Measurements from ENCODE around the gene TEAD2.

The TEAD2 gene

GRCh38 chr19:49357186-49357585, 5.0 kb downstream of the TEAD2 start:
- no peaks in the 10 kb centered on the region for H3K9me2 ChIP-seq (replicated peaks; ENCODE audit: control insufficient read depth, low read length)
- peak; percentile 9 for TF ChIP-seq CTCF (IDR thresholded peaks at IDR 0.05; ENCODE audit: low read depth, low read length, poor library complexity, severe bottlenecking)
- TF ChIP-seq EZH2phosphoT487 (IDR thresholded peaks at IDR 0.05; ENCODE audit: borderline replicate concordance, low read length) = no peak
- H3K4me2 ChIP-seq (ENCODE audit: low read length) = peak overlapping the region; percentile 21
- H3F3A ChIP-seq (ENCODE audit: control insufficient read depth, insufficient read depth) = no peaks in the 10 kb centered on the region
- no peaks in the 10 kb centered on the region for H3K9me3 ChIP-seq (ENCODE audit: control insufficient read depth, insufficient read depth, low read length)
- H3K27me3 ChIP-seq (ENCODE audit: control insufficient read depth, low read length) = peaks cover 29% of the 10 kb centered on the region
- H3K36me3 ChIP-seq (ENCODE audit: control insufficient read depth, low read length) = no peaks in the 10 kb centered on the region
- H3K4me3 ChIP-seq (ENCODE audit: low read length) = no peak overlapping the region
- no peak overlapping the region for H3K27ac ChIP-seq (ENCODE audit: low read depth, low read length)
- no peaks in the 10 kb centered on the region for H3K79me2 ChIP-seq (ENCODE audit: control insufficient read depth, low read length)
- peaks cover 63% of the 10 kb centered on the region for H3K4me1 ChIP-seq (ENCODE audit: control insufficient read depth, low read length)
- no peaks in the 10 kb centered on the region for H4K20me1 ChIP-seq (ENCODE audit: control insufficient read depth, insufficient read depth, low read depth, low read length)

- no peak overlapping the region for H3K4me3 ChIP-seq (ENCODE audit: low read length)
- H3K27ac ChIP-seq (ENCODE audit: low read depth, low read length) = no peak overlapping the region
- H3K79me2 ChIP-seq (ENCODE audit: control insufficient read depth, low read length) = no peaks in the 10 kb centered on the region
- no peaks in the 10 kb centered on the region for H3K36me3 ChIP-seq (ENCODE audit: control insufficient read depth, low read length)
- H4K20me1 ChIP-seq (ENCODE audit: control insufficient read depth, insufficient read depth, low read depth, low read length) = no peaks in the 10 kb centered on the region
- peaks cover 21% of the 10 kb centered on the region for H3K27me3 ChIP-seq (ENCODE audit: control insufficient read depth, low read length)
- no peaks in the 10 kb centered on the region for H3F3A ChIP-seq (ENCODE audit: control insufficient read depth, insufficient read depth)
- H3K4me2 ChIP-seq (ENCODE audit: low read length) = peak overlapping the region; percentile 21; the same call in 1 of the 2 replicates
- peaks cover 55% of the 10 kb centered on the region for H3K4me1 ChIP-seq (ENCODE audit: control insufficient read depth, low read length)
- no peaks in the 10 kb centered on the region for H3K9me3 ChIP-seq (ENCODE audit: control insufficient read depth, insufficient read depth, low read length)
- H3K9me2 ChIP-seq (replicated peaks; ENCODE audit: control insufficient read depth, low read length) = no peaks in the 10 kb centered on the region
- TF ChIP-seq EZH2phosphoT487 (IDR thresholded peaks at IDR 0.05; ENCODE audit: borderline replicate concordance, low read length) = no peak
- no peak for TF ChIP-seq CTCF (IDR thresholded peaks at IDR 0.05; ENCODE audit: low read depth, low read length, poor library complexity, severe bottlenecking)
Observed at GRCh38 chr19:49356382-49356781, 5.8 kb downstream of the TEAD2 start.

GRCh38 chr19:49355909-49356353, 6.3 kb downstream of the TEAD2 start:
- peak overlapping the region; percentile 13 for H3K4me2 ChIP-seq (ENCODE audit: low read length)

More at GRCh38 chr19:49355909-49356353, 6.3 kb downstream of the TEAD2 start:
- Histone ChIP-seq H3F3A (ENCODE audit: control insufficient read depth, insufficient read depth) (no peaks in the 10 kb centered on the region), H3K4me1 (ENCODE audit: control insufficient read depth, low read length) (peaks cover 53% of the 10 kb centered on the region), H3K27ac (ENCODE audit: low read depth, low read length) (no peak overlapping the region), H3K4me3 (ENCODE audit: low read length) (no peak overlapping the region), H3K27me3 (ENCODE audit: control insufficient read depth, low read length) (peaks cover 17% of the 10 kb centered on the region), H4K20me1 (ENCODE audit: control insufficient read depth, insufficient read depth, low read depth, low read length) (no peaks in the 10 kb centered on the region), H3K9me3 (ENCODE audit: control insufficient read depth, insufficient read depth, low read length) (no peaks in the 10 kb centered on the region), H3K36me3 (ENCODE audit: control insufficient read depth, low read length) (no peaks in the 10 kb centered on the region), H3K79me2 (ENCODE audit: control insufficient read depth, low read length) (no peaks in the 10 kb centered on the region), H3K9me2 (replicated peaks; ENCODE audit: control insufficient read depth, low read length) (no peaks in the 10 kb centered on the region)
- TF ChIP-seq CTCF (IDR thresholded peaks at IDR 0.05; ENCODE audit: low read depth, low read length, poor library complexity, severe bottlenecking) (no peak), EZH2phosphoT487 (IDR thresholded peaks at IDR 0.05; ENCODE audit: borderline replicate concordance, low read length) (no peak)

Measured in DOHH2 (cell line).